Measurements from ENCODE around the gene NDST3.

DNA sequence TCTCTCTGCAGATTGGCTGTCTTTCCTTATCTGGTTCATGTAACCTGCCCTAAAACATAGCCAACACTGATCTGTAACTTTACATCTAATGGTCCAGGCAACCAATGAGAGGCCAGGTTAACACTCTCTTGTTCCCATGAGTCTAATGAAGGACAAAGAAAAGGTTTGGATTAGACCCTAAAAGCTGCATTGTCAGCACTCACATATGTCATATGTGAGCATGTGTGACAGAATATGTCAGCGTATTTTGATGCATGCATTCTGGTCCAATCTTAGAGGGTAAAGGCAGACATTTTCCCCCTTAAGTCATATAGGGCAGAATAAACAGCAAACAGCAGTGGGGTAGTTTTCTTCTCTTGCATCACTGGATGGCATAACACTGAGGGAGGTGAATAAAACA, 3.7 kb downstream of the NDST3 start:
- TF ChIP-seq, protein P1, sequence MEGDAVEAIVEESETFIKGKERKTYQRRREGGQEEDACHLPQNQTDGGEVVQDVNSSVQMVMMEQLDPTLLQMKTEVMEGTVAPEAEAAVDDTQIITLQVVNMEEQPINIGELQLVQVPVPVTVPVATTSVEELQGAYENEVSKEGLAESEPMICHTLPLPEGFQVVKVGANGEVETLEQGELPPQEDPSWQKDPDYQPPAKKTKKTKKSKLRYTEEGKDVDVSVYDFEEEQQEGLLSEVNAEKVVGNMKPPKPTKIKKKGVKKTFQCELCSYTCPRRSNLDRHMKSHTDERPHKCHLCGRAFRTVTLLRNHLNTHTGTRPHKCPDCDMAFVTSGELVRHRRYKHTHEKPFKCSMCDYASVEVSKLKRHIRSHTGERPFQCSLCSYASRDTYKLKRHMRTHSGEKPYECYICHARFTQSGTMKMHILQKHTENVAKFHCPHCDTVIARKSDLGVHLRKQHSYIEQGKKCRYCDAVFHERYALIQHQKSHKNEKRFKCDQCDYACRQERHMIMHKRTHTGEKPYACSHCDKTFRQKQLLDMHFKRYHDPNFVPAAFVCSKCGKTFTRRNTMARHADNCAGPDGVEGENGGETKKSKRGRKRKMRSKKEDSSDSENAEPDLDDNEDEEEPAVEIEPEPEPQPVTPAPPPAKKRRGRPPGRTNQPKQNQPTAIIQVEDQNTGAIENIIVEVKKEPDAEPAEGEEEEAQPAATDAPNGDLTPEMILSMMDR (IDR thresholded peaks at IDR 0.05) = no peak
- no peak for TF ChIP-seq POLR2A (IDR thresholded peaks at IDR 0.05)
